NCI-H510A treated with DMSO at 0.1 percent for 48 hours (cell line): ENCODE measurements around the gene VIPR2.

Source experiments
- DNase-seq: peaks from one replicate; lab custom pipeline; 2025; lab: John Stamatoyannopoulos, UW

VIPR2 gene

GRCh38 chr7:159158125-159158887, 13.6 kb upstream of the VIPR2 start:
- no peak for DNase-seq

GRCh38 chr7:159157714-159158113, 13.0 kb upstream of the VIPR2 start:
- DNase-seq = no peak

GRCh38 chr7:159156436-159157245, 12.0 kb upstream of the VIPR2 start:
- DNase-seq = no peak

GRCh38 chr7:159155410-159155809, 10.7 kb upstream of the VIPR2 start:
- no peak for DNase-seq

GRCh38 chr7:159154243-159154642, 9.6 kb upstream of the VIPR2 start:
- DNase-seq = no peak

GRCh38 chr7:159153511-159153910, 8.8 kb upstream of the VIPR2 start:
- DNase-seq = no peak

GRCh38 chr7:159152816-159153215, 8.1 kb upstream of the VIPR2 start:
- no peak for DNase-seq

- no peak for DNase-seq
Measured at GRCh38 chr7:159151231-159151630, 6.6 kb upstream of the VIPR2 start.

GRCh38 chr7:159149488-159149887, 4.8 kb upstream of the VIPR2 start:
- DNase-seq = no peak

- no peak for DNase-seq
Measured at GRCh38 chr7:159148430-159149395, 4.0 kb upstream of the VIPR2 start.

GRCh38 chr7:159147687-159148086, 3.0 kb upstream of the VIPR2 start:
- no peak for DNase-seq

- no peak for DNase-seq
Measured at GRCh38 chr7:159147246-159147645, 2.6 kb upstream of the VIPR2 start.

GRCh38 chr7:159146084-159146858, 1.6 kb upstream of the VIPR2 start:
- no peak for DNase-seq

- no peak for DNase-seq
Measured at GRCh38 chr7:159145490-159145855, 806 bp upstream of the VIPR2 start.

- no peak for DNase-seq
Measured at GRCh38 chr7:159143780-159144757, 598 bp downstream of the VIPR2 start.

- no peak for DNase-seq
Measured at GRCh38 chr7:159142730-159143129, 1.9 kb downstream of the VIPR2 start.

GRCh38 chr7:159142199-159142598, 2.5 kb downstream of the VIPR2 start:
- no peak for DNase-seq

- no peak for DNase-seq
Measured at GRCh38 chr7:159141660-159142059, 3.0 kb downstream of the VIPR2 start.

GRCh38 chr7:159141167-159141566, 3.5 kb downstream of the VIPR2 start:
- DNase-seq = no peak
